GDM1 (cell line): Measurements from ENCODE around the gene PRXL2C.

Source experiments
- DNase-seq: peaks from one replicate; lab custom pipeline; 2025; lab: John Stamatoyannopoulos, UW

The PRXL2C gene

DNA sequence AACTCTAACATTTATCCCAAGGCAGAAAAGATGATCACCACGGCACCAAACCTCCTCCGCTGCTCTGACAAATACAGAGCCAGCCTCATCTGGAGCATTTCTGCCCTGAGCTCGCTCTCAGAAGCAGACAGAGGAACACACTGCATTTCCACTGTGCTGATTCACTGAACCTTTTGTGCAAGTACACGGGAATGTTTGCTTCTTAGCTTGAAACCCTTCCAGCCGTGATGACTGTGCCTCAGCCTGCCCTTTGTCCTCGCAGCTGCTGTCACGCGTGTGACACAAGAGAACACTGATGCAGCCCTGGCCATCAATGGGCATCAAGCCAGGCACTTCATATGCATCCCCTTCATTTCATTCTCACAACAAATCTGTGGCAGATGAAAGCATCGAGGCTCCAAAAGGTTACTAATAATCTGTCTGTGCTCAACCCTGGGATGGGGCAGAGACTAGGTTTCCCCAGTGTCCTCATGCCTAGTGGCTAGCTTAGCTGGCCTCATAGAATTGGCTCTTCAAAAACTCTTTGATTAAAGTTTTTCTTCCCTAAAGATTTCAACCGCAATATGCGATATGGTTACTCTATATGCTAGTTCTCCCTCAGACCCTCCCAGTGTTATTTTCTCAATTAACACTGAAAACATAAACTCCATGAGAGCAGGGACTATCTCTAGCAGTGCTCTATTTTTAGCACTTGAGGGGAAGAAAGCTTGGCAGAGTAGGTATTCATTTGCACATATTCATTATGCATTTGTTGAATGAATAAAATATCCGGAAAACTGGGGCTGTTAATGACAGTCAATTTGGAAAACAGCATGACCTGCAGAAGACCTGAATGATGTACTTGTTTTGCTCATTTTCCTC lies 42.8 kb downstream of the PRXL2C start:
- DNase-seq = no peak

DNA sequence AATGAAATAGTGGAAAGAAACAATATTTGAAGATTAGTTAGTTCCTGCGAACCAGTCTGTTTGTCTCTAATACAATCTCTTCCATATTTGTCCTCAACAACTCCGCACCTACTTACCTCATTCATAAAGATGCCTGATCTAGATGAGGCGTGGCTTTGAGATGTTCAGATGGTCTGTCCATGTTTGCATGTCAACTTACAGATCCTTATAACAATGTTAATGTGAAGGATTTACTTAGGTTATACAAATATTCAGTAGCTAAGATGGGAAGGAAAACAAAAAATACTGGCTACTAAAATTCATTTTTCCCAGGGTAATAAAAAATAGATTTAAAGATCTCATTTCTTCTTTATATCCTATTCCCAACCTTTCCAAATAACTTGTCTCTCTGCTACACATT lies 43.8 kb downstream of the PRXL2C start:
- DNase-seq = no peak

DNA sequence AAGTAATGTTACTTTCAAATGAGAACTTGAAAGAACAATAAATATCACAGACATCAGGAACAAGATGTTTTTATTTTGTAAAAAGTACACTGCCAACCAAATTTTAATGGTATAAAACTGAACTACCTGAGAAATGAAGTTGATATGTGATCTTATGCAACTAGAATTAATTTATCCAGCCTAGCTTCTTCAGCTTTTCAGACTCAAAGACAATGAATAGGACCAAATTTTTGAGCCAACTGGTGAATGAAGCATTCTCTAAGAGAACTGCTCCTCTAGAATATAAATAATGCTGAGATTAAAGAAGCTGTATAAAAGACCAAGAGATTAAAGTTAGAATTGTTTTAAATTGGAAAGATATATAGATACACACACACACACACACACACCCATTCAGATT lies 45.4 kb downstream of the PRXL2C start:
- no peak for DNase-seq

DNA sequence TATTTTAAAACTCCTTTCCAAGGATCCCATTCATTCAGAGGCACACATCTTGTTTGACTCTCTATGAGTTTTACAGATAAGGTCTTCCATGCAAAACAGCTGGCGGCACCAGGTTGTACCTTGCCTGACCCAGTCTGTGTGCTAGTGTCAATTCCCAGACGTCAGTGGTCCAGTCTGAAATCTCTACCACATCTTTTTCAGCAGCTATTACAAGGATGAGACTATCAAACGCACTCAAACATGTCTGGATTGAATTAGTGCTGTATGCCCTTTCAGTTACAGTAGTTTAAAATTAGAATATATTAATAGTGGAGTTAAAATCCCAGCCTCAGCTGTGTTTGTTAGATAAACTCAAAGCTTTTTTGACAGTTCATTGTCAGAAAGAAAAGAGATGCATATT lies 47.1 kb downstream of the PRXL2C start:
- no peak for DNase-seq

DNA sequence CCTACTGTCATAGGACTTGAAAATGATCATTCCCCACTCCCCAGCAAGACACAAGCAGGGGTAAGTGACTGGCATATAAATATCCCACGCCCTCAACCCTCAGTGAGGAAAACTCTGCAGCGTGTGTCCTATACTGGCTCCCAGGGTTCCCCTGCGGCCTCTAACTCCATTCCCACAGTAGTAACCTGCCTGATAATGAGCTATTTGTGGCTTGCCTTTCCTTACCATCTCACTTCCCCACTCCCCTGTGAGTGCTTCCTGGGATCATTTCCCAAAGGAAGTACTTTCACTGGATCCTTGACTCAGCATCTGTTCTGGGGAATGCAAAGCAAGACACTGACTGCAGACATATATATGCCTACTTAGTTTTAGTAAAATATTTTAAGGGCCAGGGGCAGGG lies 49.8 kb downstream of the PRXL2C start:
- DNase-seq = no peak

DNA sequence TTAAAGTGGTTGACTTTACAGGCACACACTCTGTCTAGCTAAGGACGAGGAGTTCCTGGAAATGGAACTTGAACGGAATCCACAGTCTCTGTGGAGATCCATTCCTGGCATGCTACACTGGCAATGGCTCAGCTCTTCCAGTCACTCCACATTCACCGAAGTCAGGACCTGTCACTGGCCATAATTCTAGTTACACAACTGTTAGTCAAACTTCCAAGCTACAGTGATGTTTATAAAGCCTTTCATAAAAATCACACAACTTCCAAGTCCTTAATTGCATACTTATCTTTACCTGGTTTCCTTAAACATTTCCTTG lies 51.2 kb downstream of the PRXL2C start:
- no peak for DNase-seq

DNA sequence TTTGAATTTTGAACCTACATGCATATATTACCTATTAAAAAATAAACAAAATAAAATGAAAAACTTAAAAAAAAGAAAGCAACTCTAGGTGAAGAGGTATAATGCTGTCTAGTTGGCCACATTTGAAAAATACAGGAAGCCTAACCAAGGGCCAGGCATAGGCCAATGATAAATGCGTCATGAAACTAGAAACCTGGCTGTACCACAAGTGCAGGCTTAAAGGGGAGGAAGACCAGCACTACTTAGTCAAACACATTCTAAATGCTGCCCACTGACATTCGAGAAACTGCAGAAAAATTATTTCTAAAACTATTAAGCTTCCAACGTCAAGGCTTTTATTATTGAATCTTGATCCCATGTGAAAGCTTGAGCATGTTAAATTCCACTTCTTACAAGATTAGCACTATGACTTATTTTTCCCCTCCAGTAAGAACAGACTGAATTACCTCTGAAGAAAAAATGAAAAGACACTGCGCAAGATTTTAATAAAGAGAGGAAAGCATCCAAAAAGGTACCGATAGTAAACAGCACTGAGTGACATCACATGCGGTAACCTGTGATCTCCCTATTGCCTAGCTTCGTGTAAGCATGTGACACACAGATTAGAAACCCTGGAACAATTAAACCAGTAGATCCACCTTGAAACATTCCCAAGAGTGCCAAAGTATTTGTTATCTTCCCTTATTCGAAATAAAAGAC lies 51.7 kb downstream of the PRXL2C start:
- DNase-seq = no peak

DNA sequence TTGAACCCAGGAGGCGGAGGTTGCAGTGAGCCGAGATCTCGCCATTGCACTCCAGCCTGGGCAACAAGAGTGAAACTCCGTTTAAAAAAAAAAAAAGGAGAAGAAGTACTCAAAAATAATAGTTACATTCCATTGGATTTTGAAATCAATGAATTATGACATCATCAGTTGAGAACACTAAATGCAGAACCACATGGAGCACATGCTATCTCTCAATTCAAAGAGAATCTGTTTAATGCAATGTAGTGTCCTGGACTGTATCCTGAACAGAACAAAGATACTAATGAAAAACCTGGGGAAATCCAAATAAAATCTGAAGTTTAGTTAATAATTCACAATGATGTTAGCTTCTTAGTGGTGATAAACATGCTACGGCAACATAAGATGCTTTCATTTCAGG lies 55.8 kb downstream of the PRXL2C start:
- DNase-seq = no peak

DNA sequence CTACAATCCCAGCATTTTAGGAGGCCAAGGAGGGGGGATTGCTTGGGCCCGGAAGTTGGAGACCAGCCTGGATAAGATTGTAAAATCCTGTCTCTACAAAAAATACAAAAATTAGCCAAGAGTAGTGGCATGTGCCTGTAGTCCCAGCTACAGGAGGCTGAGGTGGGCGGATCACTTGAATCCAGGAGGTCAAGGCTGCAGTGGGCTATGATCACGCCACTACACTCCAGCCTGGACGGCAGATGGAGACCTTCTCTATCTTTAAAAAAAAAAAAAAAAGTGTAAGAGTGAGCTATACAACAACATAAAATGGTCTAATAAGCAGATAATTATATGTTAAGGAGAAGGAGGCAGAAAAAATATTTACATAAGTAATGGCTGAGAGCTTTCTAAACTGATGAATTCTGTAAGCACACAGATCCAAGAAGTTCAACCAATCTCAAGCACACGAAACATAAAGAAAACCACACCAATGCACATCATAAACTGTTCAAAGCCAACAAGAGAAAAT lies 58.5 kb downstream of the PRXL2C start:
- DNase-seq = no peak
